Right cardiac atrium (tissue), 5 donors: ENCODE results near the gene EGFR. TPM values are rescaled to one million over a fixed set of nuclear protein-coding genes. Genes with fewer than 3 reads are reported as not detected.
A peak's percentile ranks its signal among the peaks of the same experiment; 100 is the strongest.

Experiments
- ATAC-seq, 2 donors: fragments of 200-7000 bp; cut with Tn5 transposase; one replicate each; pipeline versions ENCODE4 v1.8.0 to v1.9.1; 2020; ENCODE audit warnings: moderate library complexity in 2 of 2, mild to moderate bottlenecking in 1 of 2
- DNase-seq, 3 donors: peaks; one replicate each; pipeline ENCODE4 v3.0.0-alpha.2; 2020
- H3K27ac ChIP-seq: one replicate; pipeline ENCODE4 v1.5.1; 2013; ENCODE audit warnings: mild to moderate bottlenecking, low read length, control low read depth, moderate library complexity
- H3K27me3 ChIP-seq: one replicate; pipeline ENCODE4 v1.6.1; 2013; ENCODE audit not compliant: control insufficient read depth, insufficient read depth
- H3K4me1 ChIP-seq: one replicate; pipeline ENCODE4 v1.6.1; 2013; ENCODE audit warnings: low read length; ENCODE audit not compliant: control insufficient read depth, insufficient read depth
- H3K4me3 ChIP-seq: one replicate; pipeline ENCODE4 v1.5.1; 2013; ENCODE audit warnings: low read length, control low read depth
- H3K9me3 ChIP-seq: one replicate; pipeline ENCODE4 v1.6.1; 2013; ENCODE audit warnings: low read length; ENCODE audit not compliant: control insufficient read depth
- WGBS: extraction: QIAGEN DNeasy Blood & Tissue Kit; methylation state at CpG from one replicate; pipeline ENCODE4 v1.1.7; 2013; 5-methylcytosine and 5-hydroxymethylcytosine counted together
- intact Hi-C, 4 donors: fragments of 100-400 bp; cut with DNase I; formaldehyde crosslinking; loops; one replicate each; pipeline versions ENCODE4 v1.11.0 to v1.14.0; 2022 to 2023
- polyA plus RNA-seq: library from polyadenylated mRNA; stranded (reverse); fragments of 200-250 nt; gene quantifications from one replicate; pipeline ENCODE4 v1.2.3, GENCODE V29; 2013
- total RNA-seq, 4 donors: library from RNA; stranded (reverse); fragmentation: NEBNext Ultra II Directional; extraction: Animal tissue kit (Norgen Biotek cat#: 25700); gene quantifications; one replicate each; pipeline ENCODE4 v1.2.1, GENCODE V29; 2021
- donor health status: healthy with polysubstance abuse.
- donor health status: DM: no; HTN: yes; CAD: no.
- donor health status: DM: no; HTN: no; CAD: no.
- donor health status: DM: no; HTN: yes; CAD: no; lungs with severe emphysema.
- donor health status: DM: yes; HTN: yes; CAD: no.

Gene EGFR
- total and polyA plus RNA-seq, 5 donors = 4.2 to 21.8 (median 14.8) TPM

DNA sequence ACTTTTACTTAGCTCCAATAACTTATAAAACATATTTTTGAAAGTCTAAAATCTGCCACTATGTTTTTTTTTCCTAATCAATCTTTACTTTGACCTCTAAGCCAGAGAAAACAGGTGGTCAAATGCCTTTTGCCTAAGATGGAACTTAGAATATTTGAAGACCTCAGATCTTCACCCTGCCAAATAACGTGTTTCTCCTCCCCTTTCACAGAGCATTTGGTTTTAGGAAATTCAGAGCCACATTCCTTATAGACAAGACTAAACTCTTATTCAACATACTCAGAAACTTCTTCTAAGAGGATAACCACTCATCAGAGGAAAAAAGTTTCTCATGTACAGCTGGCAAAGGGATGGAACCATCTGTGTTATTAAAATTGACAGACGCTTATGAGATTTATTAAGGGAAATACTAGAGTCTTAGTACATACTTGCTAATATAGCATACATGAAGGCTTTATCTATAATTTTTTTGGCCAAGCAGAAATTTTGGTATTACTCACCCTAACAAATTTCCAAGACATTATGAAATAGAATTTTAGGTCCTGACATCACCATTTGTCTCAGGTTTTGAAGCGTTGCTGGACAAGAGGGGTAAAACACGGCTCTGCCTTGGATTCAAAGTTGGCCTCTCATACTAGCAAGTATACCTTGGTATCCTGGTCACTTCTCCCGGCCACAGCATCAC is 2.6 kb upstream of the EGFR start:
- DNase-seq (no peak), ATAC-seq (no peak)
- intact Hi-C loops = loop anchor here in 1 of 4 donors (10.0 kb wide), 1 partner anchor 239 kb away; no protein-coding TSS in a partner anchor
- WGBS = 86% methylated on average over 5 of the region's 5 CpGs
- H3K4me1 ChIP-seq = peaks cover 3% of the 10 kb centered on the region
- H3K4me3 ChIP-seq = no peak overlapping the region
- no peaks in the 10 kb centered on the region for H3K9me3 ChIP-seq
- no peak overlapping the region for H3K27ac ChIP-seq
- H3K27me3 ChIP-seq = no peaks in the 10 kb centered on the region

DNA sequence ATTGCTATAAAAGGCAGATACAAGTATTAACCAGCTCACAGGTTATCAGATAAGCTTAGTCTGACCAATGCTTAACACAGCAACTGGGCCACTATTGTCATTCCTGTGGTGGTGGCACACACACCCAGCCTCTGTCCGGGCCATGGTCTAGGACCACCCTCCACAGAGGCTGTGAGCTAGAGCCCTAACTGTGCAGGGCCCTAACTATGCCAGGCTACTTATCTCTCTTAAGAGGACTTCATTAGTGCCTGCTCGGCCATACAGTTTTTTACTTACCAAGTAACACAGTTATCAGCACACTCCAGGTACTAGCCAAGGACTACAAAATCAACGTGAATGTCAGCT is 2.1 kb upstream of the EGFR start:
- no peaks in the 10 kb centered on the region for H3K9me3 ChIP-seq
- no peak overlapping the region for H3K27ac ChIP-seq
- WGBS = 90% methylated on average over 3 of the region's 3 CpGs
- no peak overlapping the region for H3K4me3 ChIP-seq
- H3K27me3 ChIP-seq = no peaks in the 10 kb centered on the region
- peaks cover 3% of the 10 kb centered on the region for H3K4me1 ChIP-seq
- DNase-seq (no peak), ATAC-seq (no peak)
- intact Hi-C loops = loop anchor here in 1 of 4 donors (10.0 kb wide), 1 partner anchor 238 kb away; no protein-coding TSS in a partner anchor

DNA sequence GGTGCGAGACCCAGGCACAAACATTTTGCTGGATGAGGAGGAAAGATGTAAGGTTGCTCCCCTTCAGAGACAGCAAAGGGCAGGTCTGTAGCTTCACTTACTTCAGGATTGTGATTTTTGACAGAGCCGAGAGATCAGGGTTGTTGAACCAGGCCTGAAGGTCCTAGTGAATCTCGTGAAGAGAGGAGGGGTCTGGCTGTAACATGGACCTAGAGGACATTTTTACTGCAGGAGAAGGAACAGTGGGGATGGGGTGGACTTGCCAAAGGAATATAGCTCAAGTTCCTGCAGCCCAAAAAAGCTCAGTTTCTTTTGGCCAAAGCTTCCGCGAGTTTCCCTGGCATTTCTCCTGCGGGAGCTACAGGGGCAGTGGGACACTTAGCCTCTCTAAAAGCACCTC is 976 bp upstream of the EGFR start:
- intact Hi-C loops = loop anchor here in 1 of 4 donors (10.0 kb wide), 1 partner anchor 237 kb away; no protein-coding TSS in a partner anchor
- H3K27me3 ChIP-seq = no peaks in the 10 kb centered on the region
- H3K4me3 ChIP-seq = no peak overlapping the region

DNA sequence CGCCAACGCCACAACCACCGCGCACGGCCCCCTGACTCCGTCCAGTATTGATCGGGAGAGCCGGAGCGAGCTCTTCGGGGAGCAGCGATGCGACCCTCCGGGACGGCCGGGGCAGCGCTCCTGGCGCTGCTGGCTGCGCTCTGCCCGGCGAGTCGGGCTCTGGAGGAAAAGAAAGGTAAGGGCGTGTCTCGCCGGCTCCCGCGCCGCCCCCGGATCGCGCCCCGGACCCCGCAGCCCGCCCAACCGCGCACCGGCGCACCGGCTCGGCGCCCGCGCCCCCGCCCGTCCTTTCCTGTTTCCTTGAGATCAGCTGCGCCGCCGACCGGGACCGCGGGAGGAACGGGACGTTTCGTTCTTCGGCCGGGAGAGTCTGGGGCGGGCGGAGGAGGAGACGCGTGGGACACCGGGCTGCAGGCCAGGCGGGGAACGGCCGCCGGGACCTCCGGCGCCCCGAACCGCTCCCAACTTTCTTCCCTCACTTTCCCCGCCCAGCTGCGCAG is 424 bp downstream of the EGFR start:
- WGBS = 1% methylated on average over 70 of the region's 70 CpGs

More for the DNA sequence above, 976 bp upstream of the EGFR start:
- 58% methylated on average over 6 of the region's 6 CpGs for WGBS
- no peak for ATAC-seq
- Histone ChIP-seq H3K9me3 (no peaks in the 10 kb centered on the region), H3K27ac (no peak overlapping the region), H3K4me1 (peaks cover 6% of the 10 kb centered on the region)
- peak in 1 of 3 donors; percentile 26 for DNase-seq

DNA sequence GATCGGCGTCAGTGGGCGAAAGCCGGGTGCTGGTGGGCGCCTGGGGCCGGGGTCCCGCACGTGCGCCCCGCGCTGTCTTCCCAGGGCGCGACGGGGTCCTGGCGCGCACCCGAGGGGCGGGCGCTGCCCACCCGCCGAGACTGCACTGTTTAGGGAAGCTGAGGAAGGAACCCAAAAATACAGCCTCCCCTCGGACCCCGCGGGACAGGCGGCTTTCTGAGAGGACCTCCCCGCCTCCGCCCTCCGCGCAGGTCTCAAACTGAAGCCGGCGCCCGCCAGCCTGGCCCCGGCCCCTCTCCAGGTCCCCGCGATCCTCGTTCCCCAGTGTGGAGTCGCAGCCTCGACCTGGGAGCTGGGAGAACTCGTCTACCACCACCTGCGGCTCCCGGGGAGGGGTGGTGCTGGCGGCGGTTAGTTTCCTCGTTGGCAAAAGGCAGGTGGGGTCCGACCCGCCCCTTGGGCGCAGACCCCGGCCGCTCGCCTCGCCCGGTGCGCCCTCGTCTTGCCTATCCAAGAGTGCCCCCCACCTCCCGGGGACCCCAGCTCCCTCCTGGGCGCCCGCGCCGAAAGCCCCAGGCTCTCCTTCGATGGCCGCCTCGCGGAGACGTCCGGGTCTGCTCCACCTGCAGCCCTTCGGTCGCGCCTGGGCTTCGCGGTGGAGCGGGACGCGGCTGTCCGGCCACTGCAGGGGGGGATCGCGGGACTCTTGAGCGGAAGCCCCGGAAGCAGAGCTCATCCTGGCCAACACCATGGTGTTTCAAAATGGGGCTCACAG is 1.1 kb downstream of the EGFR start:
- peak overlapping the region; percentile 71 for H3K27ac ChIP-seq
- H3K27me3 ChIP-seq = no peaks in the 10 kb centered on the region
- ATAC-seq (peak; percentile 1 to 35), DNase-seq (peak; percentile 37 to 73 (median 68))
- no peaks in the 10 kb centered on the region for H3K9me3 ChIP-seq
- peak overlapping the region; percentile 82 for H3K4me3 ChIP-seq
- WGBS = 4% methylated on average over 78 of the region's 78 CpGs
- H3K4me1 ChIP-seq = peaks cover 6% of the 10 kb centered on the region
- intact Hi-C loops = loop anchor here in 1 of 4 donors (10.0 kb wide), 1 partner anchor 235 kb away; no protein-coding TSS in a partner anchor

More for the DNA sequence above, 424 bp downstream of the EGFR start:
- peak; percentile 80 to 91 (median 88) for DNase-seq
- H3K27ac ChIP-seq = peak overlapping the region; percentile 71
- no peaks in the 10 kb centered on the region for H3K27me3 ChIP-seq
- peak overlapping the region; percentile 82 for H3K4me3 ChIP-seq
- intact Hi-C loops = loop anchor here in 1 of 4 donors (10.0 kb wide), 1 partner anchor 236 kb away; no protein-coding TSS in a partner anchor
- H3K9me3 ChIP-seq = no peaks in the 10 kb centered on the region
- peak; percentile 58 to 68 for ATAC-seq
- peaks cover 6% of the 10 kb centered on the region for H3K4me1 ChIP-seq

DNA sequence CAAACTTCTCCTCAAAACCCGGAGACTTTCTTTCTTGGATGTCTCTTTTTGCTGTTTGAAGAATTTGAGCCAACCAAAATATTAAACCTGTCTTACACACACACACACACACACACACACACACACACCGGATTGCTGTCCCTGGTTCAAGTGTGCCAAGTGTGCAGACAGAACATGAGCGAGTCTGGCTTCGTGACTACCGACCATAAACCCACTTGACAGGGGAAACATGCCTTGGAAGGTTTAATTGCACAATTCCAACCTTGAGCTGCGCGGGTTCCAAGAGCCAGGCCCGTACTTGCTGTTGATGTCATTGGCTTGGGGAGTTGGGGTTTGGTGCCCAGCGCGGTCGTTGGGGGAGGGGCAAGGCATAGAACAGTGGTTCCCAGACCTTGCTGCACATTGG is 1.7 kb downstream of the EGFR start:
- H3K27me3 ChIP-seq = no peaks in the 10 kb centered on the region
- H3K4me1 ChIP-seq = peaks cover 6% of the 10 kb centered on the region
- ATAC-seq (no peak), DNase-seq (peak; percentile 43 to 72 (median 63))
- H3K4me3 ChIP-seq = peak overlapping the region; percentile 82
- 71% methylated on average over 11 of the region's 11 CpGs for WGBS
- intact Hi-C loops = no loop called here
- no peaks in the 10 kb centered on the region for H3K9me3 ChIP-seq
- peak overlapping the region; percentile 71 for H3K27ac ChIP-seq

DNA sequence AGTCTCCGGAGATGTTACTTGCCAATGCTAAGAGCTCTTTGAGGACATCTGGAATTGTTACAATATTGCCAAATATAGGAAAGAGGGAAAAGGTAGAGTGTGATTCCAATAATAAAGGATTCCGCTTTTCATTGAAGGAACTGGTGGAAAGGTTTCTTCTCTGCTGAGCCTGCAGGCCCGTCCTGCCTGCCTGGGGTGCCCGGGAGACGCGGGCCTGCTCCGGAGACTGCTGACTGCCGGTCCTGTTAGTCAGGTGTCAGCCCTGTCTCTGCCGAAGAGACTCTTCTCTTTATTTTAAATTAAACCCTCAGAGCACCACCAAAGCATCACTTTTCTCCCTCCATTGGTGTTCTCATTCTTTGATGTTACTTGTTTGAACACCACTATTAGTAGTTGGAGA is 2.2 kb downstream of the EGFR start:
- peaks cover 6% of the 10 kb centered on the region for H3K4me1 ChIP-seq
- ATAC-seq (no peak), DNase-seq (no peak)
- intact Hi-C loops = no loop called here
- H3K27me3 ChIP-seq = no peaks in the 10 kb centered on the region
- WGBS = 92% methylated on average over 9 of the region's 9 CpGs
- H3K4me3 ChIP-seq = no peak overlapping the region
- no peaks in the 10 kb centered on the region for H3K9me3 ChIP-seq
- H3K27ac ChIP-seq = no peak overlapping the region

DNA sequence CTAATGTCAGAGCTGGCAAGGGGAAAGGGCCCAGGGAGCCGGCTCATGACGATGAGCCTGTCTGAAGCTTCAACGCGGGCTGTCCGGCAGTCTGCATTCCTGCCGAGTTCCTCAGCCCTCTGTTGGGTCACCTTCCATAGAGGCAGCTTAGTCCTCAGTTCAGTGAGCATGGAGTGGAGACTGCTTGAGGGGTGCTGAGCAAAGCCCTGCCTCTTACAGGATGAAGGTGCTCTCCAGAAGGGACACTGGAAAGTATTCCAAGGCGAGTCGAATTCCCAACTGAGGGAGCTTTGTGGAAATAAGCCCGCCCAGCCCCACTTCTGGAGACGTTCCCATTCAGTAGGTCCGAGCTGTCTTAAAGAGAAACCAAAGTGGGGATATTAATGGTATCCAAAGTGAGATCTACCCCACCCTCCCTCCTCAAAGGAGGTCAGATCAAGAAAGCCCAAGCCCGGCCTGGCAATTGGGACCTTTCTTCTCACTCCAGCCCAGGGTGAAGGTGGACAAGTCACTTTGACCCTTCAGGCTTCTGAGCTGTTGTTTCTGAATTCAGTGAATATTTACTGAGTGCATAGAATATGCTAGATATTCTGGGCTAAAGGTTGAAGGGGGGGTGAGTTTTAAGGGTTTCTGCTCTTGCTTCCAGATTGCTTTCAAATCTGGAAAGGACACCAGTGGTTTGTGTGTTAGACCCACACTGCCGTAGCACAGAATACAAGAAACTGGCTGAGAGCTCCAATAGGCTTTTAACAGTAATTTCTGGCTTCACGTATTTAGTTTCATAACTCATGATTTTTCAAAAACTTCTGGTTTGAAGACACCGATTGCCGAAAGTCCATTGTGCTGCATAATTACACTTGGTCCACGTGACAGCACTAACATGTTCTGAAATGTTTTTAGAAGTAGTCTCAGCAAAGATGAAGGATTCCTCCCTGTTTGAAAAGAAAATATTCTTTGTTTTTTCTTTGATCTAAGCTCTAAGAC is 3.5 kb downstream of the EGFR start:
- H3K27ac ChIP-seq = peak overlapping the region; percentile 56
- intact Hi-C loops = no loop called here
- H3K4me1 ChIP-seq = peaks cover 6% of the 10 kb centered on the region
- WGBS = 64% methylated on average over 17 of the region's 17 CpGs
- no peaks in the 10 kb centered on the region for H3K27me3 ChIP-seq
- no peak overlapping the region for H3K4me3 ChIP-seq
- H3K9me3 ChIP-seq = no peaks in the 10 kb centered on the region
- DNase-seq (no peak), ATAC-seq (no peak)

DNA sequence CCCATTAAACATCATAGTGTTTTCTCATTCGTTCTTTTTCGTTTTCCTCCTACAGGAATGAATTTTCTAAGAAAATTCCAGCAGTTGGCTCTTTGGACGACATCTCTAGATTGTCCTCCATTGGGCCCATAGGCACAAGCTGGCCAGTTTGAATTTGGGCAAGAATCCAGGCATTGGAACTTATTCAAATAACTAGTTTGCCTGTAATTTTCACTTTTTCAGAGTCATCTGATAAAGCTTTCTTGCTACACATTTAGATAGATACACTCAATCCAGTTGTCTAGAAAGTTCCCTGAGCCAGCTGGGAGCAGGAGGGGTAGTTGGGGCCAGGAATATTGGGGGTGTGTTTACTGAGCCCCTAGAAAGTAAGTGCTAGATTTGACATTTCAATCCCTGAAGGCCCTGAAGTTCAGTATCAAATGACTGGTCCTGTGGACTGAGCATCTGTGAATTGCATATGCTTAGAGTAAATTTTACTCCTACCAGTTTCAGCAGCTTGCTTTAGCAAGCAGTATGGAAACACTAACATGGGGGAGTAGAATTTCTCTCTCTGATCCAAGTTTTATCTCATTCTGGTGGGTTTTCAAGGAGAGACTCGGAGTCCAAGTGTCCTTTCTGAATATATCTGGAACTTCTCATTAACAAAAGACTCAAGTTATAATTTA is 5.2 kb downstream of the EGFR start:
- DNase-seq = no peak
- no peaks in the 10 kb centered on the region for H3K9me3 ChIP-seq
- intact Hi-C loops = no loop called here
- no peak overlapping the region for H3K4me3 ChIP-seq
- no peak for ATAC-seq
- no peaks in the 10 kb centered on the region for H3K27me3 ChIP-seq
- no peak overlapping the region for H3K27ac ChIP-seq
- WGBS = 81% methylated on average over 4 of the region's 4 CpGs
- H3K4me1 ChIP-seq = peaks cover 6% of the 10 kb centered on the region

DNA sequence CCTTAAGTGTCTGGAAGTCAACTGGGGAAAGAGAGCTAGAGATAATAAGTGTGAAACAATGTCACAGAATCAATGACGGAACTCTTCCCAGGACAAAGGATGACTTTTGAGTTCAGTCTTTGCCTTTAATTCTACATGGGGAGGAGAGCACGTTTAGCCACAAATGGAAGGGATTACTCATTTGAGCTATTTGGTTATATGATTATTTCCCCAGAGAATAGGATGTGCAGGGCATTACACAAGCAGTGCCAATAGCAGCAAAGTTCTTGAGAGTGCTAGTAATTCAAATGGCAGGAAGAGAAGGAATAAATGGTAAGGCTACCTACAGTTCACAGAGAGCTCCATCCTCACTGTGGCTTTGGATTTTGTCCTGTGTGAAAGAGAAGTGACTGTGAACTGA is 6.0 kb downstream of the EGFR start:
- Histone ChIP-seq H3K4me3 (no peak overlapping the region), H3K27me3 (no peaks in the 10 kb centered on the region), H3K4me1 (peaks cover 6% of the 10 kb centered on the region), H3K9me3 (no peaks in the 10 kb centered on the region), H3K27ac (no peak overlapping the region)
- WGBS = 70% methylated on average over 2 of the region's 2 CpGs
- no peak for DNase-seq
- ATAC-seq = no peak
- intact Hi-C loops = no loop called here
